ENCODE measurements around the gene HS6ST2. TPM values are rescaled to one million over a fixed set of nuclear protein-coding genes. Genes with fewer than 3 reads are reported as not detected.

Gene HS6ST2
- total RNA-seq, 1 donor from 2014 or later: 43.2 TPM

- no peak for DNase-seq (ENCODE audit: low spot score)
- peaks cover 9% of the 10 kb centered on the region for H3K9me3 Mint-ChIP-seq
- Histone ChIP-seq H3K79me2 (ENCODE audit: low read depth) (peaks cover 5% of the 10 kb centered on the region), H3K4me2 (no peak overlapping the region), H3K4me3 (no peak overlapping the region), H3F3A (ENCODE audit: low read depth) (no peaks in the 10 kb centered on the region), H3K9me3 (ENCODE audit: low read depth) (no peaks in the 10 kb centered on the region), H3K27ac (no peak overlapping the region), H3K27me3 (no peaks in the 10 kb centered on the region), H2AFZ (replicated peaks) (no peak overlapping the region), H3K9ac (no peak overlapping the region), H4K20me1 (ENCODE audit: low read depth) (no peaks in the 10 kb centered on the region), H3K4me1 (no peaks in the 10 kb centered on the region), H3K36me3 (no peaks in the 10 kb centered on the region)
- no peak overlapping the region for H3K4me3 Mint-ChIP-seq
- no peak overlapping the region for H3K27ac Mint-ChIP-seq
- peaks cover 8% of the 10 kb centered on the region for H3K27me3 Mint-ChIP-seq (ENCODE audit: insufficient read depth, low read depth)
- no peak for TF ChIP-seq CTCF (IDR thresholded peaks at IDR 0.05)
- no peak for TF ChIP-seq EZH2phosphoT487 (IDR thresholded peaks at IDR 0.05)
- no peak for TF ChIP-seq EZH2 (IDR thresholded peaks at IDR 0.05)
- H3K36me3 Mint-ChIP-seq: no peaks in the 10 kb centered on the region
- peaks cover 5% of the 10 kb centered on the region for H3K4me1 Mint-ChIP-seq
Measured at GRCh38 chrX:132933170-132933569, 25.3 kb downstream of the HS6ST2 start.

GRCh38 chrX:132924426-132924825 is 34.0 kb downstream of the HS6ST2 start:
- Histone ChIP-seq H3K36me3 (no peaks in the 10 kb centered on the region), H3K27ac (no peak overlapping the region), H3K9ac (no peak overlapping the region), H3K79me2 (ENCODE audit: low read depth) (peaks cover 4% of the 10 kb centered on the region), H3K27me3 (no peaks in the 10 kb centered on the region), H3K9me3 (ENCODE audit: low read depth) (peaks cover 4% of the 10 kb centered on the region), H3K4me3 (no peak overlapping the region), H2AFZ (replicated peaks) (no peak overlapping the region), H3K4me1 (no peaks in the 10 kb centered on the region), H3K4me2 (no peak overlapping the region), H3F3A (ENCODE audit: low read depth) (no peaks in the 10 kb centered on the region), H4K20me1 (ENCODE audit: low read depth) (no peaks in the 10 kb centered on the region)
- Mint-ChIP-seq H3K27me3 (ENCODE audit: insufficient read depth, low read depth) (peaks cover 6% of the 10 kb centered on the region), H3K27ac (peak overlapping the region; percentile 27), H3K36me3 (peaks cover 3% of the 10 kb centered on the region), H3K4me3 (no peak overlapping the region), H3K9me3 (peaks cover 8% of the 10 kb centered on the region), H3K4me1 (peaks cover 5% of the 10 kb centered on the region)
- TF ChIP-seq EZH2 (IDR thresholded peaks at IDR 0.05) (no peak), CTCF (IDR thresholded peaks at IDR 0.05) (no peak), EZH2phosphoT487 (IDR thresholded peaks at IDR 0.05) (no peak)
- DNase-seq (ENCODE audit: low spot score): peak; percentile 10

GRCh38 chrX:132918523-132918922 is 39.9 kb downstream of the HS6ST2 start:
- H3K27ac ChIP-seq: no peak overlapping the region
- H3K79me2 ChIP-seq (ENCODE audit: low read depth): no peaks in the 10 kb centered on the region
- H3F3A ChIP-seq (ENCODE audit: low read depth): no peaks in the 10 kb centered on the region
- no peak for DNase-seq (ENCODE audit: low spot score)
- H3K4me1 Mint-ChIP-seq: peaks cover 16% of the 10 kb centered on the region
- H3K36me3 Mint-ChIP-seq: peaks cover 3% of the 10 kb centered on the region
- no peaks in the 10 kb centered on the region for H3K9me3 ChIP-seq (ENCODE audit: low read depth)
- H3K27me3 ChIP-seq: no peaks in the 10 kb centered on the region
- no peaks in the 10 kb centered on the region for H3K27me3 Mint-ChIP-seq (ENCODE audit: insufficient read depth, low read depth)
- H3K4me3 ChIP-seq: no peak overlapping the region
- H3K4me2 ChIP-seq: no peak overlapping the region
- H3K4me1 ChIP-seq: peaks cover 7% of the 10 kb centered on the region
- TF ChIP-seq CTCF (IDR thresholded peaks at IDR 0.05) (no peak), EZH2phosphoT487 (IDR thresholded peaks at IDR 0.05) (no peak), EZH2 (IDR thresholded peaks at IDR 0.05) (no peak)
- no peak overlapping the region for H2AFZ ChIP-seq (replicated peaks)
- H3K36me3 ChIP-seq: no peaks in the 10 kb centered on the region
- peaks cover 5% of the 10 kb centered on the region for H3K9me3 Mint-ChIP-seq
- H3K4me3 Mint-ChIP-seq: no peak overlapping the region
- no peak overlapping the region for H3K27ac Mint-ChIP-seq
- H3K9ac ChIP-seq: no peak overlapping the region
- H4K20me1 ChIP-seq (ENCODE audit: low read depth): no peaks in the 10 kb centered on the region

Data from neural progenitor cell (in vitro differentiated cells).